Natural killer cell (primary cell): ENCODE measurements around the gene DLGAP3. TPM values are rescaled to one million over a fixed set of nuclear protein-coding genes. Genes with fewer than 3 reads are reported as not detected.

Source experiments
- ATAC-seq, 3 donors: fragments of 150-1000 bp in 2 of 3; fragments of 200-7000 bp in 1 of 3; cut with Tn5 transposase; 1 replicate in 1 of 3; 2 replicates in 2 of 3; pipeline ENCODE4 v1.10.0; 2021; ENCODE audit warnings: mild to moderate bottlenecking in 2 of 3, moderate library complexity in 2 of 3
- DNase-seq, 2 donors: peaks; one replicate each; pipeline versions ENCODE4 v3.0.0 to v3.0.0-alpha.2; 2013 to 2021; ENCODE audit warnings: mixed read lengths in 1 of 2
- H3K27ac ChIP-seq: one replicate; pipeline ENCODE4 v1.5.1; 2013; ENCODE audit warnings: mild to moderate bottlenecking, low read length
- H3K27me3 ChIP-seq: one replicate; pipeline ENCODE4 v1.6.1; 2013; ENCODE audit warnings: low read length; ENCODE audit not compliant: control insufficient read depth, insufficient read depth
- H3K36me3 ChIP-seq: one replicate; pipeline ENCODE4 v1.6.1; 2013; ENCODE audit warnings: low read length; ENCODE audit not compliant: control insufficient read depth, insufficient read depth
- H3K4me1 ChIP-seq: one replicate; pipeline ENCODE4 v1.6.1; 2013; ENCODE audit warnings: low read length; ENCODE audit not compliant: control insufficient read depth, insufficient read depth
- H3K4me3 ChIP-seq: one replicate; pipeline ENCODE4 v1.5.1; 2013; ENCODE audit warnings: low read length
- H3K9me3 ChIP-seq: one replicate; pipeline ENCODE4 v1.6.1; 2013; ENCODE audit warnings: low read length; ENCODE audit not compliant: control insufficient read depth, insufficient read depth
- H3K27ac Mint-ChIP-seq, 2 donors: one replicate each; pipeline ENCODE4 v1.8.0; 2022; ENCODE audit warnings: mild to moderate bottlenecking in 2 of 2, mixed read lengths in 2 of 2, moderate library complexity in 1 of 2
- H3K27me3 Mint-ChIP-seq, 2 donors: one replicate each; pipeline ENCODE4 v1.8.0; 2022; ENCODE audit warnings: low read depth in 2 of 2, mixed read lengths in 2 of 2
- H3K36me3 Mint-ChIP-seq: one replicate; pipeline ENCODE4 v1.8.0; 2022; ENCODE audit warnings: mixed read lengths
- H3K4me1 Mint-ChIP-seq, 2 donors: one replicate each; pipeline ENCODE4 v1.8.0; 2022; ENCODE audit warnings: mixed read lengths in 2 of 2
- H3K4me3 Mint-ChIP-seq: one replicate; pipeline ENCODE4 v1.8.0; 2022; ENCODE audit warnings: mild to moderate bottlenecking, moderate library complexity, mixed read lengths
- H3K9me3 Mint-ChIP-seq, 2 donors: one replicate each; pipeline ENCODE4 v1.8.0; 2022; ENCODE audit warnings: mixed read lengths in 2 of 2
- WGBS: methylation state at CpG from one replicate; pipeline ENCODE4 v1.1.7; 2013; ENCODE audit warnings: missing lambda C conversion rate; ENCODE audit not compliant: insufficient coverage; 5-methylcytosine and 5-hydroxymethylcytosine counted together
- intact Hi-C: fragments of 100-400 bp; cut with micrococcal nuclease; formaldehyde crosslinking; loops from one replicate; pipeline ENCODE4 v1.14.2; 2022
- total RNA-seq, 4 donors: library from RNA; stranded (reverse); fragments of 120-200 nt in 1 of 4; gene quantifications; one replicate each; pipeline versions ENCODE4 v1.2.3 to v1.2.4, GENCODE V29; 2013 to 2022
- TF ChIP-seq, protein P1 (sequence below): fragments of 200-600 bp; IDR thresholded peaks from one replicate; pipeline ENCODE4 v1.8.0; 2022; ENCODE audit warnings: antibody characterized with exemption

Gene DLGAP3
- total RNA-seq, 3 donors from 2014 or later (not counting 1 experiment from before 2014, with no cell fraction given) = 0.33 to 0.38 (median 0.36) TPM

GRCh38 chr1:34907487-34908090 lies 21.9 kb downstream of the DLGAP3 start:
- ATAC-seq (no peak), DNase-seq (peak in 1 of 2 donors; percentile 8)
- Histone ChIP-seq H3K27me3 (no peaks in the 10 kb centered on the region), H3K36me3 (no peaks in the 10 kb centered on the region), H3K9me3 (no peaks in the 10 kb centered on the region), H3K27ac (no peak overlapping the region), H3K4me1 (no peaks in the 10 kb centered on the region), H3K4me3 (no peak overlapping the region)
- no peak overlapping the region for H3K4me3 Mint-ChIP-seq
- TF ChIP-seq, protein P1, sequence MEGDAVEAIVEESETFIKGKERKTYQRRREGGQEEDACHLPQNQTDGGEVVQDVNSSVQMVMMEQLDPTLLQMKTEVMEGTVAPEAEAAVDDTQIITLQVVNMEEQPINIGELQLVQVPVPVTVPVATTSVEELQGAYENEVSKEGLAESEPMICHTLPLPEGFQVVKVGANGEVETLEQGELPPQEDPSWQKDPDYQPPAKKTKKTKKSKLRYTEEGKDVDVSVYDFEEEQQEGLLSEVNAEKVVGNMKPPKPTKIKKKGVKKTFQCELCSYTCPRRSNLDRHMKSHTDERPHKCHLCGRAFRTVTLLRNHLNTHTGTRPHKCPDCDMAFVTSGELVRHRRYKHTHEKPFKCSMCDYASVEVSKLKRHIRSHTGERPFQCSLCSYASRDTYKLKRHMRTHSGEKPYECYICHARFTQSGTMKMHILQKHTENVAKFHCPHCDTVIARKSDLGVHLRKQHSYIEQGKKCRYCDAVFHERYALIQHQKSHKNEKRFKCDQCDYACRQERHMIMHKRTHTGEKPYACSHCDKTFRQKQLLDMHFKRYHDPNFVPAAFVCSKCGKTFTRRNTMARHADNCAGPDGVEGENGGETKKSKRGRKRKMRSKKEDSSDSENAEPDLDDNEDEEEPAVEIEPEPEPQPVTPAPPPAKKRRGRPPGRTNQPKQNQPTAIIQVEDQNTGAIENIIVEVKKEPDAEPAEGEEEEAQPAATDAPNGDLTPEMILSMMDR = no peak
- H3K4me1 Mint-ChIP-seq = peaks cover 0 to 4% of the 10 kb centered on the region in 2 donors
- intact Hi-C loops = no loop called here
- no peak overlapping the region for H3K27ac Mint-ChIP-seq
- WGBS = 65% methylated on average over 5 of the region's 5 CpGs
- H3K36me3 Mint-ChIP-seq = no peaks in the 10 kb centered on the region
- no peaks in the 10 kb centered on the region for H3K9me3 Mint-ChIP-seq
- peaks cover 0 to 15% of the 10 kb centered on the region in 2 donors for H3K27me3 Mint-ChIP-seq

- H3K27ac ChIP-seq = no peak overlapping the region
- DNase-seq = no peak
- no peak for ATAC-seq
- Mint-ChIP-seq H3K4me1 (peaks cover 0 to 4% of the 10 kb centered on the region in 2 donors), H3K27ac (no peak overlapping the region), H3K36me3 (no peaks in the 10 kb centered on the region), H3K9me3 (no peaks in the 10 kb centered on the region), H3K27me3 (peaks cover 8 to 19% of the 10 kb centered on the region in 2 donors), H3K4me3 (no peak overlapping the region)
- TF ChIP-seq, protein P1 = no peak
- H3K27me3 ChIP-seq = no peaks in the 10 kb centered on the region
- intact Hi-C loops = no loop called here
- no peaks in the 10 kb centered on the region for H3K4me1 ChIP-seq
- WGBS = 73% methylated on average over 4 of the region's 4 CpGs
- no peaks in the 10 kb centered on the region for H3K9me3 ChIP-seq
- H3K4me3 ChIP-seq = no peak overlapping the region
- no peaks in the 10 kb centered on the region for H3K36me3 ChIP-seq
These were observed 22.7 kb downstream of the DLGAP3 start for GRCh38 chr1:34906756-34907155.

DNA sequence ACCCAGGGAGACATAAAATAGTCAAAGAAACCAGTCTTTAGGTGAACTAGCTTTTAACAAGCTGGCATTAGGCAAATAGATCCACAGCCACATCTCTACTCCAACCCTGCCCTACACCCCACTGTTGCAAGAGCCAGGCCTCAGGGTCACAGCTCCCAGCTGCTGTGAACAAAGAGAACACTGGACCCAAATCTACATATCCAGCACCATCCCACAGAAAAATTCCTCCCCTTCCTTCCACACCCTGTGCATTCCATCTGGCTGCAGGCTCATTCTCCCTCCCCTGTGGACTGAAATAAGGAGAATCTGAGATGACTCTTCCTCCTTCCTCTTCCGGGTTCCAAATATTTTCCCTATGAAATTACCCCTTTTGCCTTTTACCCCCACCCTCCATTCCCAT lies 23.2 kb downstream of the DLGAP3 start:
- Mint-ChIP-seq H3K27ac (no peak overlapping the region), H3K36me3 (no peaks in the 10 kb centered on the region), H3K4me3 (no peak overlapping the region), H3K4me1 (peaks cover 0 to 4% of the 10 kb centered on the region in 2 donors), H3K27me3 (peaks cover 13 to 22% of the 10 kb centered on the region in 2 donors), H3K9me3 (no peaks in the 10 kb centered on the region)
- H3K9me3 ChIP-seq = no peaks in the 10 kb centered on the region
- no peaks in the 10 kb centered on the region for H3K36me3 ChIP-seq
- H3K27ac ChIP-seq = no peak overlapping the region
- no CpG with 5 or more reads among the region's 1 CpG for WGBS
- H3K4me1 ChIP-seq = no peaks in the 10 kb centered on the region
- H3K27me3 ChIP-seq = no peaks in the 10 kb centered on the region
- TF ChIP-seq, protein P1 = no peak
- intact Hi-C loops = no loop called here
- no peak for ATAC-seq
- no peak for DNase-seq
- H3K4me3 ChIP-seq = no peak overlapping the region

DNA sequence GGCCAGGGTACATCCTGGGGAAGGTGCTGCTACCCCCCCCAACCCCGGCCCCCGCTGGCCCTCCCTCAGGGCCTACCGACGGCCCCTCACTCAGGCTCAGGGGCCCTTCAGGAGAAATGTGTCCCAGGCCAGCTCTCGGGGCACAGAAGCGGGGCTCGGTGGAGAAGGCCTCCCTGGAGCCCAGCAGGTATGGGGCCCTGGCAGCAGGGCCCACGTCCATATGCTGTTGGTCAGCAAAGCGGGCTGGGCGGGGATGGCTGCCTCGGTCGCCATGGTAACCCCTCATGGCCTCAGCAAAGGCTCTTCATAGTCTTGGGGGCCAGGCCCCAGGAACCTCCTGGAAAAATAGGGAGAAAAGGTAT lies 24.4 kb downstream of the DLGAP3 start:
- TF ChIP-seq, protein P1 = no peak
- H3K36me3 ChIP-seq = no peaks in the 10 kb centered on the region
- H3K4me1 ChIP-seq = no peaks in the 10 kb centered on the region
- Mint-ChIP-seq H3K9me3 (no peaks in the 10 kb centered on the region), H3K27ac (no peak overlapping the region), H3K36me3 (no peaks in the 10 kb centered on the region), H3K4me3 (no peak overlapping the region), H3K4me1 (peaks cover 0 to 4% of the 10 kb centered on the region in 2 donors), H3K27me3 (peaks cover 25 to 28% of the 10 kb centered on the region in 2 donors)
- WGBS = 83% methylated on average over 12 of the region's 12 CpGs
- H3K27ac ChIP-seq = no peak overlapping the region
- no peak for DNase-seq
- no peaks in the 10 kb centered on the region for H3K9me3 ChIP-seq
- intact Hi-C loops = no loop called here
- ATAC-seq = no peak
- H3K27me3 ChIP-seq = no peaks in the 10 kb centered on the region
- no peak overlapping the region for H3K4me3 ChIP-seq
